Tibial nerve (tissue), 4 donors: Measurements from ENCODE around the gene MAN2B2. TPM values are rescaled to one million over a fixed set of nuclear protein-coding genes. Genes with fewer than 3 reads are reported as not detected.

Experiments
- DNase-seq, 2 donors: peaks; one replicate each; pipeline ENCODE4 v3.0.0-alpha.2; 2019; ENCODE audit warnings: low spot score in 2 of 2
- H3K27ac ChIP-seq, 4 donors: fragments of 200-600 bp; sonication (generic) in 3 of 4; one replicate each; pipeline ENCODE4 v1.5.1; 2017 to 2019; ENCODE audit warnings: mild to moderate bottlenecking in 1 of 4
- H3K27me3 ChIP-seq, 2 donors: fragments of 200-600 bp; sonication (generic) in 1 of 2; one replicate each; pipeline versions ENCODE4 v1.5.1 to v1.6.0; 2017 to 2019
- H3K36me3 ChIP-seq, 3 donors: fragments of 200-600 bp; sonication (generic); one replicate each; pipeline ENCODE4 v1.5.1; 2018 to 2019
- H3K4me1 ChIP-seq, 4 donors: fragments of 200-600 bp; sonication (generic) in 3 of 4; one replicate each; pipeline ENCODE4 v1.5.1; 2017 to 2019
- H3K4me3 ChIP-seq, 4 donors: fragments of 200-600 bp; sonication (generic) in 3 of 4; one replicate each; pipeline ENCODE4 v1.5.1; 2017 to 2019; ENCODE audit warnings: mild to moderate bottlenecking in 1 of 4, moderate library complexity in 1 of 4
- H3K9me3 ChIP-seq, 4 donors: fragments of 200-600 bp; sonication (generic) in 3 of 4; one replicate each; pipeline ENCODE4 v1.5.1; 2017 to 2019
- EP300 ChIP-seq, 2 donors: sonication (generic); formaldehyde crosslinking; IDR thresholded peaks; one replicate each; pipeline ENCODE4 v1.6.1; 2017; ENCODE audit warnings: antibody characterized with exemption in 2 of 2, mild to moderate bottlenecking in 1 of 2
- POLR2A ChIP-seq, 2 donors: fragments of 450-650 bp; IDR thresholded peaks; one replicate each; pipeline ENCODE4 v1.6.1; 2017; ENCODE audit warnings: antibody characterized with exemption in 2 of 2, mild to moderate bottlenecking in 2 of 2, moderate library complexity in 2 of 2
- WGBS, 2 donors: methylation state at CpG; one replicate each; pipeline ENCODE4 v1.1.5; 2018; 5-methylcytosine and 5-hydroxymethylcytosine counted together
- total RNA-seq, 4 donors: library from RNA; depleted of rRNA; stranded (reverse); fragments of >200 nt; gene quantifications; one replicate each; pipeline ENCODE4 v1.1.0, GENCODE V29; 2016
- TF ChIP-seq, protein P1 (sequence below), 5 experiments: fragments of 200-600 bp in 3 of 5; fragments of 450-650 bp in 2 of 5; sonication (generic) in 3 of 5; IDR thresholded peaks; one replicate each; pipeline ENCODE4 v1.5.1; 2016 to 2019; ENCODE audit warnings: antibody characterized with exemption in 5 of 5, mild to moderate bottlenecking in 3 of 5, moderate library complexity in 2 of 5

MAN2B2 gene
- total RNA-seq, 4 donors from 2014 or later = 33.0 to 66.3 (median 44.6) TPM

DNA sequence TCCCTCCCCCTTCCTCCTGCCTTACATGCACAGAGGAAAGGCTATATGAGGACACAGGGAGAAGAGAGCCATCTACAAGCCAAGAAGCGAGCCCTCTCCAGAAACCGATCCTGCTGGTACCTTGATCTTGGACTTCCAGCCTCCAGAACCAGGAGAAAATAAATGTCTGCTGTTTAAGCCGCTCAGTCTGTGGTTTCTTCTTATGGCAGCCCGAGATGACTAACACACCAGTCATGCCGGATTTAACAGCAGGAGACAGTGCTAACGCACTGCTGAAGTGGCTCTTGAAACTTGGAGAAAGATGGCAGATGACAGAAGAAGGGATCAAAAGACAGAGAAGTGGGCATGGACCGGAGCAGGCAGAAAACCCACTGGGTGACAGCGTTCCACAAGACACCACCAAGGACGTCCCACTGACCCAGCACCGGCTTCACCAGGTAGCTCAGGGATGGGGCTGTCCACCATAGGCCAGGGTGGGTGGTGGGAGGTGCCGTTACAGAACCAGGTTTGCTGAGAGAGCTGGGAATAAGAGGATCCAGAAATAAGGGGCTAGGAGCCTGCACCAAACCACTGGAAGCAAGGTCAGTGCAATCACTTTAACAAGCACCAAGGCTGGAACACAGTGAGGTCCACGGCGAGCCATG is 6.2 kb upstream of the MAN2B2 start:
- 78 to 80% methylated on average over 13 of the region's 13 CpGs for WGBS, 2 donors
- DNase-seq = no peak
- Histone ChIP-seq H3K4me3 (no peak overlapping the region), H3K4me1 (peaks cover 0 to 9% (median 5%) of the 10 kb centered on the region in 4 donors), H3K27ac (no peak overlapping the region), H3K36me3 (no peaks in the 10 kb centered on the region), H3K27me3 (peaks cover 0 to 21% of the 10 kb centered on the region in 2 donors), H3K9me3 (no peaks in the 10 kb centered on the region)
- TF ChIP-seq, protein P1, sequence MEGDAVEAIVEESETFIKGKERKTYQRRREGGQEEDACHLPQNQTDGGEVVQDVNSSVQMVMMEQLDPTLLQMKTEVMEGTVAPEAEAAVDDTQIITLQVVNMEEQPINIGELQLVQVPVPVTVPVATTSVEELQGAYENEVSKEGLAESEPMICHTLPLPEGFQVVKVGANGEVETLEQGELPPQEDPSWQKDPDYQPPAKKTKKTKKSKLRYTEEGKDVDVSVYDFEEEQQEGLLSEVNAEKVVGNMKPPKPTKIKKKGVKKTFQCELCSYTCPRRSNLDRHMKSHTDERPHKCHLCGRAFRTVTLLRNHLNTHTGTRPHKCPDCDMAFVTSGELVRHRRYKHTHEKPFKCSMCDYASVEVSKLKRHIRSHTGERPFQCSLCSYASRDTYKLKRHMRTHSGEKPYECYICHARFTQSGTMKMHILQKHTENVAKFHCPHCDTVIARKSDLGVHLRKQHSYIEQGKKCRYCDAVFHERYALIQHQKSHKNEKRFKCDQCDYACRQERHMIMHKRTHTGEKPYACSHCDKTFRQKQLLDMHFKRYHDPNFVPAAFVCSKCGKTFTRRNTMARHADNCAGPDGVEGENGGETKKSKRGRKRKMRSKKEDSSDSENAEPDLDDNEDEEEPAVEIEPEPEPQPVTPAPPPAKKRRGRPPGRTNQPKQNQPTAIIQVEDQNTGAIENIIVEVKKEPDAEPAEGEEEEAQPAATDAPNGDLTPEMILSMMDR (IDR thresholded peaks at IDR 0.05) = no peak
- TF ChIP-seq POLR2A (IDR thresholded peaks at IDR 0.05) (no peak), EP300 (IDR thresholded peaks at IDR 0.05) (no peak)

DNA sequence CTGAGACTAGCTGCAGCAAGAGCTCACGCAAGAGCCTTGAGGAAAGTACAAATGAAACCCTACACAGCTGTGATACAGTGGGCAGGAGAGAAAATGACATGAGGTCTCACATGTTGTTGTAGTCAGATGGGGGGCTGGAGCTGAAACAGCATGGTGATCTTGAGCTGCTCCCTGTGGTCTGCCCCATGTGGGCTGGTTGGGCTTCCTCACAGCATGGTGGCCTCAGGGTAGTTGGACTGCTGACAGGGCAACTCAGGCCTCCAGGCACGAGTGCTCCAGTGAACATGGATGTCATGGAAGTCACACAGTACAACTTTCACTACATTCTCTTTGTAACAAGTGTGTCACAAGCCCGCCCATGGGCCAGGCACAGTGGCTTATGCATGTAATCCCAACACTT is 3.4 kb upstream of the MAN2B2 start:
- Histone ChIP-seq H3K27me3 (no peaks in the 10 kb centered on the region), H3K4me1 (peaks cover 0 to 22% (median 6%) of the 10 kb centered on the region in 4 donors), H3K9me3 (no peaks in the 10 kb centered on the region), H3K36me3 (peaks cover 0 to 4% (median 0%) of the 10 kb centered on the region in 3 donors), H3K4me3 (no peak overlapping the region), H3K27ac (no peak overlapping the region)
- 90 to 93% methylated on average over 3 of the region's 3 CpGs for WGBS, 2 donors
- DNase-seq = no peak
- TF ChIP-seq, protein P1 (IDR thresholded peaks at IDR 0.05) = no peak
- TF ChIP-seq EP300 (IDR thresholded peaks at IDR 0.05) = no peak
- TF ChIP-seq POLR2A (IDR thresholded peaks at IDR 0.05) = no peak

DNA sequence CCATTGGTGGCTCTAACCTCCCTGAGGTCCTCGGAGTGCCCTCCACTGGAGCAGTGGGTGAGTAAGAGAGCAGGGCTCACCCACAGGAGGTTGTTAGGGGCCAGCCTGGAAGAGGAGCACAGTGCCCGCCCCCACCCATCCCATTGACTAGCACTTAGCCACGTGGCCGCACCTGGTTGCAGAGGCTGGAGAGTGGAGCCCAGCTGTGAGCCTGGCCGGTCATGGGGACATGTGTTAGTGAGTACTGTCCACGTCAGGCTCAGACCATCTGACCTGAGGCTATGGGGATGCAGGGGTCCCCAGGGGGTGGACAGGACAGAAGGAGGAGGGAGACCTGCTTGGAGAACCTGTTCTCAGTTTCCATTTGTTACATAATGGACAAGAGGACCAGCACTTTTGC is 1.4 kb upstream of the MAN2B2 start:
- Histone ChIP-seq H3K27me3 (no peaks in the 10 kb centered on the region), H3K36me3 (peaks cover 0 to 23% (median 4%) of the 10 kb centered on the region in 3 donors), H3K4me1 (peaks cover 0 to 22% (median 6%) of the 10 kb centered on the region in 4 donors), H3K4me3 (no peak overlapping the region), H3K27ac (no peak overlapping the region), H3K9me3 (no peaks in the 10 kb centered on the region)
- no peak for DNase-seq
- 67 to 77% methylated on average over 4 to 6 of the region's 6 CpGs for WGBS, 2 donors
- no peak for TF ChIP-seq EP300 (IDR thresholded peaks at IDR 0.05)
- TF ChIP-seq POLR2A (IDR thresholded peaks at IDR 0.05) = no peak
- TF ChIP-seq, protein P1 (IDR thresholded peaks at IDR 0.05) = no peak

DNA sequence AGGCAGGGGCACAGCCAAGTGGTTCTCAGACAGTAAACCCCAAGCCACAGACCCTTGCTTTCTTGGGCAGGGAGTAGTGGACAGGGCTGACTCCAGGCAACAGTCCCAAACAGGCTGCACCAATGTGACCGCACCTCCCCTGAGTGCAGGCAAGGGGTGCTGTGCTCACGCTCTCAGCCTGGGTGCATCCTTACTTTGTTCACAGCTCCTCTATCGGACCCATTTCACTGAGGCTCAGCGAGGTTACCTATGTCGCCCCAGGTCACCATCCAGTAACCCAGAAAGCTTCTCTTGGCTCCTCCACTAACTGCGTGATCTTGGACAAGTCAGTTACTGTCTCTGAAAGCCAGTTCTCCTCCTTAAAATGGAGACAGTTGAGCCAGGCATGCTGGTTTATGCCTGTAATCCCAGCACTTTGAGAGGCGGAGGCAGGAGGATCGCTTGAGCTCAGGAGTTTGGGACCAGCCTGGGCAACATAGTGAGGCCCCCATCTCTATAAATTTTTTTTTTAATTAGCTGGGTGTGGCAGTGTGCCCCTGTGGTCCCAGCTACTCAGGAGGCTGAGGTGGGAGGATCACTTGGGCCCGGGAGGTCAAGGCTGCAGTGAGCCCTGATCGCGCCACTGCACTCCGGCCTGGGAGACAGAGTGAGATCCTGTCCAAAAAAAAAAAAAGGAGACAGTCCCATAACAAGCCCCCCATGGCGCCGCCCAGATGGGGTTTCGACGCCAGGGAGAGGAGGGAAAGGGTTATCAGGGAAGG is 823 bp upstream of the MAN2B2 start:
- DNase-seq = no peak
- TF ChIP-seq, protein P1 (IDR thresholded peaks at IDR 0.05) = no peak
- no peak for TF ChIP-seq EP300 (IDR thresholded peaks at IDR 0.05)
- TF ChIP-seq POLR2A (IDR thresholded peaks at IDR 0.05) = no peak
- peaks cover 0 to 28% (median 5%) of the 10 kb centered on the region in 3 donors for H3K36me3 ChIP-seq
- H3K9me3 ChIP-seq = no peaks in the 10 kb centered on the region
- peak overlapping the region; percentile 54 to 93 (median 80) for H3K4me3 ChIP-seq
- 45 to 47% methylated on average over 15 to 16 of the region's 16 CpGs for WGBS, 2 donors
- peaks cover 0 to 22% (median 6%) of the 10 kb centered on the region in 4 donors for H3K4me1 ChIP-seq
- H3K27ac ChIP-seq = peak overlapping the region in 3 of 4 donors; percentile 78 to 84 (median 81)
- no peaks in the 10 kb centered on the region for H3K27me3 ChIP-seq
